HL-60 (cell line): ENCODE results near the gene ZSCAN12.
A peak's percentile ranks its signal among the peaks of the same experiment; 100 is the strongest.

Experiments used
- DNase-seq, 2 experiments: peaks; one replicate each; pipeline ENCODE4 v3.0.0-alpha.2; 2010 to 2020; ENCODE audit warnings: low read depth in 1 of 2, low spot score in 1 of 2
- H3K27ac ChIP-seq: fragments of 250-450 bp; sonication (Bioruptor Pico); replicated peaks from 2 replicates; pipeline ENCODE4 v1.5.1; 2020; ENCODE audit warnings: mild to moderate bottlenecking, moderate library complexity
- H3K27me3 ChIP-seq: fragments of 250-450 bp; sonication (Bioruptor Pico); 2 replicates; pipeline ENCODE4 v1.5.1; 2021; ENCODE audit warnings: mild to moderate bottlenecking, moderate library complexity; ENCODE audit not compliant: insufficient read depth, poor library complexity, severe bottlenecking
- H3K4me3 ChIP-seq: replicated peaks from 2 replicates; pipeline ENCODE4 v1.5.1; 2011; ENCODE audit warnings: mild to moderate bottlenecking, control low read depth, low read length; ENCODE audit not compliant: insufficient read depth
- GABPA ChIP-seq: IDR thresholded peaks from 2 replicates; pipeline ENCODE4 v1.6.1; 2012; ENCODE audit warnings: low read depth
- POLR2AphosphoS5 ChIP-seq: IDR thresholded peaks from 2 replicates; pipeline ENCODE4 v1.6.1; 2012; ENCODE audit warnings: low read depth
- SPI1 ChIP-seq: IDR thresholded peaks from 2 replicates; pipeline ENCODE4 v1.6.1; 2012; ENCODE audit warnings: low read depth, mild to moderate bottlenecking, borderline replicate concordance
- TF ChIP-seq, protein P1 (sequence below): IDR thresholded peaks from one replicate; pipeline ENCODE4 v1.5.1; 2011; ENCODE audit warnings: low read length, control low read depth, inconsistent platforms; ENCODE audit not compliant: insufficient read depth
- TF ChIP-seq, protein P2 (sequence below): IDR thresholded peaks from 2 replicates; pipeline ENCODE4 v1.6.1; 2012; ENCODE audit warnings: low read depth; ENCODE audit not compliant: insufficient replicate concordance

The ZSCAN12 gene

DNA sequence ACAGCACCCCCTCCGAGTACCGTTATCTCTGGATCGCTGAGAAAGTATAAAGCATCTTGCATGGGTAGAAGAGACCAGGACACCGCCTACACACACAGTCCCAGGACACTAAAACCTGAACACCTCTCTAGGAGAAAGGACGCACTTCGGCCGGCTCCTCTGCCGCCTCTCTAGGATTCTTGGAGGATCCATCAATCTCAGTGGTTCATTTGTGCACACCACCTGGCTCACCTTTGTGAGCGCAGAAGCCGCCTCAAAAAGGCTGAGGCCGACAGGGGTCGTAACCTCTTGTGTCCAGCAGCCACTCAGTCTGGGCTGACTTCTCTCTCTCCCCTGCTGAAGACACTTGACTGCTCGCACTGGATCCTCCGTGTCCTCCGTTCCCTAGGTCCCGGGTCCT, 30.2 kb upstream of the ZSCAN12 start:
- TF ChIP-seq, protein P1, sequence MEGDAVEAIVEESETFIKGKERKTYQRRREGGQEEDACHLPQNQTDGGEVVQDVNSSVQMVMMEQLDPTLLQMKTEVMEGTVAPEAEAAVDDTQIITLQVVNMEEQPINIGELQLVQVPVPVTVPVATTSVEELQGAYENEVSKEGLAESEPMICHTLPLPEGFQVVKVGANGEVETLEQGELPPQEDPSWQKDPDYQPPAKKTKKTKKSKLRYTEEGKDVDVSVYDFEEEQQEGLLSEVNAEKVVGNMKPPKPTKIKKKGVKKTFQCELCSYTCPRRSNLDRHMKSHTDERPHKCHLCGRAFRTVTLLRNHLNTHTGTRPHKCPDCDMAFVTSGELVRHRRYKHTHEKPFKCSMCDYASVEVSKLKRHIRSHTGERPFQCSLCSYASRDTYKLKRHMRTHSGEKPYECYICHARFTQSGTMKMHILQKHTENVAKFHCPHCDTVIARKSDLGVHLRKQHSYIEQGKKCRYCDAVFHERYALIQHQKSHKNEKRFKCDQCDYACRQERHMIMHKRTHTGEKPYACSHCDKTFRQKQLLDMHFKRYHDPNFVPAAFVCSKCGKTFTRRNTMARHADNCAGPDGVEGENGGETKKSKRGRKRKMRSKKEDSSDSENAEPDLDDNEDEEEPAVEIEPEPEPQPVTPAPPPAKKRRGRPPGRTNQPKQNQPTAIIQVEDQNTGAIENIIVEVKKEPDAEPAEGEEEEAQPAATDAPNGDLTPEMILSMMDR: no peak
- TF ChIP-seq POLR2AphosphoS5 (no peak), SPI1 (no peak), GABPA (no peak)
- TF ChIP-seq, protein P2, sequence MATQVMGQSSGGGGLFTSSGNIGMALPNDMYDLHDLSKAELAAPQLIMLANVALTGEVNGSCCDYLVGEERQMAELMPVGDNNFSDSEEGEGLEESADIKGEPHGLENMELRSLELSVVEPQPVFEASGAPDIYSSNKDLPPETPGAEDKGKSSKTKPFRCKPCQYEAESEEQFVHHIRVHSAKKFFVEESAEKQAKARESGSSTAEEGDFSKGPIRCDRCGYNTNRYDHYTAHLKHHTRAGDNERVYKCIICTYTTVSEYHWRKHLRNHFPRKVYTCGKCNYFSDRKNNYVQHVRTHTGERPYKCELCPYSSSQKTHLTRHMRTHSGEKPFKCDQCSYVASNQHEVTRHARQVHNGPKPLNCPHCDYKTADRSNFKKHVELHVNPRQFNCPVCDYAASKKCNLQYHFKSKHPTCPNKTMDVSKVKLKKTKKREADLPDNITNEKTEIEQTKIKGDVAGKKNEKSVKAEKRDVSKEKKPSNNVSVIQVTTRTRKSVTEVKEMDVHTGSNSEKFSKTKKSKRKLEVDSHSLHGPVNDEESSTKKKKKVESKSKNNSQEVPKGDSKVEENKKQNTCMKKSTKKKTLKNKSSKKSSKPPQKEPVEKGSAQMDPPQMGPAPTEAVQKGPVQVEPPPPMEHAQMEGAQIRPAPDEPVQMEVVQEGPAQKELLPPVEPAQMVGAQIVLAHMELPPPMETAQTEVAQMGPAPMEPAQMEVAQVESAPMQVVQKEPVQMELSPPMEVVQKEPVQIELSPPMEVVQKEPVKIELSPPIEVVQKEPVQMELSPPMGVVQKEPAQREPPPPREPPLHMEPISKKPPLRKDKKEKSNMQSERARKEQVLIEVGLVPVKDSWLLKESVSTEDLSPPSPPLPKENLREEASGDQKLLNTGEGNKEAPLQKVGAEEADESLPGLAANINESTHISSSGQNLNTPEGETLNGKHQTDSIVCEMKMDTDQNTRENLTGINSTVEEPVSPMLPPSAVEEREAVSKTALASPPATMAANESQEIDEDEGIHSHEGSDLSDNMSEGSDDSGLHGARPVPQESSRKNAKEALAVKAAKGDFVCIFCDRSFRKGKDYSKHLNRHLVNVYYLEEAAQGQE: no peak
- Histone ChIP-seq H3K4me3 (no peak overlapping the region), H3K27me3 (no peaks in the 10 kb centered on the region), H3K27ac (no peak overlapping the region)
- DNase-seq: no peak

DNA sequence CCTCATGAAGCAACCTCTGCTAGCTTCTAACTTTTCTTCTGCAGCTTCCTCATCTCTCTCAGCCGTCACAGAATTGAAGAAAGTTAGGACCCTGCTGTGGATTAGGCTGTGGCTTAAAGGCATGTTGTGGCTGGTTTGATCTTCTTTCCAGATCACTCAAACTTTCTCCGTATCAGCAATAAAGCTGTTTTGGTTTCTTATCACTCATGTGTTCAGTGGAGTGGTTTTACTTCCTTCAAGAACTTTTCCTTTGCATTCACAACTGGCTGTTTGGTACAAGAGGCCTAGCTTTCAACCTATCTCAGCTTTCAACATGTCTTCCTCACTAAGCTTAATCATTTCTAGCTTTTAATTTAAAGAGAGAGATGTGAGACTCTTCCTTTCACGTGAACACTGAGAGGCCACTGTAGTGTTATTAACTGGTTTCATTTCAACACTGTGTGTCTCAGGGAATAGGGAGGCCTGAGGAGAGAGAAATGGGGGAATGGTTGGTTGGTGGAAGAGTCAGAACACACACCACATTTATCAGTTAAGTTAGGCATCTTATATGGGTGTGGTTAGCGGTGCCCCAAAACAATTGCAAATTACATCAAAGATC, 26.5 kb upstream of the ZSCAN12 start:
- DNase-seq: peak in 1 of 2 experiments; percentile 12
- Histone ChIP-seq H3K27ac (peak overlapping the region; percentile 22), H3K4me3 (no peak overlapping the region), H3K27me3 (no peaks in the 10 kb centered on the region)
- TF ChIP-seq, protein P1: no peak

DNA sequence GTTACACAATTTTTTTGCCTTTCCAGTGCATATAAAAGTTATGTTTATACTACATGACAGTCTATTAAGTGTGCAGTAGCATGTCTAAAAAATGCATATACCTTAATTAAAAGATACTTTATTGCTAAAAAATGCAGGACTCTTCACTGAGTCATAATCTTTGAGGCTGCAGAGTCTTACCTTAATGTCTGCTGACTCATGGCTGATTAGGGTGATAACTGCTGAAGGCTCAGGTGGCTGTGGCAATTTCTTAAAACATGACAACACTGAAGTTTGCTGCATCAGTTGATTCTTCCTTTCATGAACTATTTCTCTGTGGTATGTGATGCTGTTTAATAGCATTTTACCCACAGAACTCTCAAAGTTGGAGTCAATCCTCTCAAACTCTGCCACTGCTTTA, 24.6 kb upstream of the ZSCAN12 start:
- no peaks in the 10 kb centered on the region for H3K27me3 ChIP-seq
- no peak overlapping the region for H3K4me3 ChIP-seq
- TF ChIP-seq GABPA (no peak), POLR2AphosphoS5 (no peak), SPI1 (no peak)
- TF ChIP-seq, protein P2: no peak
- TF ChIP-seq, protein P1: no peak
- DNase-seq: no peak
- no peak overlapping the region for H3K27ac ChIP-seq

DNA sequence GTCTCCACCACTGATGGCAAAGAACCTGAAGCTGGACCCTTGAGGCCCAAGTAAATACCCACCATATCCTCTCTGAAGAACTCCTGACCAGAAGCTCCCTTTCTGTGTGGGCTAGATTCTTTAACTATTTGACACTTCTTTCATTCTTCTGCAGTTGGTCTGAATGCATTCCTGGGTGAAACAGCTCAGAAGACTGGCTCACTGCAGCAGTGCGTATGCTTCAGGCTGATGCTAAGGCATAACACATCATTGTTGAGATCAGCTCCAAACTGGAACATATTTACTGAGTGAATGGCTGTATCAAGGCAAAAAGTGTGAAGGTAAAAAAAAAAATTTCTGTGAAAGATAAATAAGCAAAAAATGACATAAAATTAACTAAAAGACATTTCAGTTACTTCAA, 24.0 kb upstream of the ZSCAN12 start:
- Histone ChIP-seq H3K4me3 (no peak overlapping the region), H3K27me3 (no peaks in the 10 kb centered on the region), H3K27ac (no peak overlapping the region)
- DNase-seq: no peak
- TF ChIP-seq, protein P1: no peak
- no peak for TF ChIP-seq SPI1
- TF ChIP-seq, protein P2: no peak
- no peak for TF ChIP-seq POLR2AphosphoS5
- TF ChIP-seq GABPA: no peak
